ENCODE measurements around the gene CAPRIN1. TPM values are rescaled to one million over a fixed set of nuclear protein-coding genes. Genes with fewer than 3 reads are reported as not detected.
A peak's percentile ranks its signal among the peaks of the same experiment; 100 is the strongest.

CAPRIN1 gene
- total RNA-seq, result 100 to 1,000 TPM; 191 to 241 TPM

DNA sequence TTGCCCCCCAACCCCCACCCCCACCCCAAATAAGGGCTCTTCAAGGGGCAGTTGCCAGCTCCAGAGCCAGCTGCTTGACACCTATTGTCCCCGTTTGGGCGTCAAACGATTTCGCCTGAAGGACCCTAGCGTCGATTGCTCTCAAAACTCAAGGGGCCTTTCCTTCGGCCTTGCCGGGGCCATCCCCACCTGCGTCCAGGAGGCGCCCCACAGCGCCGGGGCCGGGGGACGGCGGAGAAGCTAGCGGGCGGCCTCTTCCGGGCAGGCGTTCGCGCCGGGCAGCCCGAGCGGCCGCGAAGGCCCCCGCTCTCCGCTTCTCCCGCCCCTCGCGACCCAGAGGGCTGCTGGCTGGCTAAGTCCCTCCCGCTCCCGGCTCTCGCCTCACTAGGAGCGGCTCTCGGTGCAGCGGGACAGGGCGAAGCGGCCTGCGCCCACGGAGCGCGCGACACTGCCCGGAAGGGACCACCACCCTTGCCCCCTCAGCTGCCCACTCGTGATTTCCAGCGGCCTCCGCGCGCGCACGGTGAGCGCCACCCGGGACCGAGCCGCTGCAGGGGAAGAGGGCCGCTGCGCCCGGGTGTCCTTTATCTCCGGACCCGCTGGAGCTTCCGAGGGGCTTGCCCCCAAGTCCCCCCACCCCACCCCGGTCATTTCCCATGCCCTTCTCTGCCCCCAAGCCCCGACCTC, at the start of gene CAPRIN1:
Gene CAPRIN1, plus strand, starts transcription at position 383 of the 687 bp plus-strand sequence. CDS start 690 bp downstream, outside the sequence.
- DNase-seq (ENCODE audit: low spot score in 2 of 2), result peak; percentile 86 to 88
- Mint-ChIP-seq H3K9me3 (no peaks in the 10 kb centered on the region), H3K27ac (peak within 1 kb of the TSS; percentile 97 to 99), H3K36me3 (peaks cover 17 to 20% of the 10 kb centered on the region in 2 donors)
- peak; percentile 79 to 86 for ATAC-seq

GRCh38 chr11:34002420-34002819, 49.1 kb upstream of the CAPRIN1 start:
- Mint-ChIP-seq H3K9me3 (no peaks in the 10 kb centered on the region), H3K27ac (no peak overlapping the region), H3K36me3 (no peaks in the 10 kb centered on the region)
- no peak for DNase-seq (ENCODE audit: low spot score in 2 of 2)
- ATAC-seq, result no peak

- DNase-seq (ENCODE audit: low spot score in 2 of 2) (no peak), ATAC-seq (no peak)
- no peak overlapping the region for H3K27ac Mint-ChIP-seq
- no peaks in the 10 kb centered on the region for H3K36me3 Mint-ChIP-seq
- no peaks in the 10 kb centered on the region for H3K9me3 Mint-ChIP-seq
Observed at GRCh38 chr11:34004236-34004635, 47.3 kb upstream of the CAPRIN1 start.

- ATAC-seq (no peak), DNase-seq (ENCODE audit: low spot score in 2 of 2) (no peak)
- Mint-ChIP-seq H3K9me3 (no peaks in the 10 kb centered on the region), H3K36me3 (no peaks in the 10 kb centered on the region), H3K27ac (no peak overlapping the region)
Observed at GRCh38 chr11:34006876-34007275, 44.7 kb upstream of the CAPRIN1 start.

GRCh38 chr11:34012734-34013133, 38.8 kb upstream of the CAPRIN1 start:
- H3K36me3 Mint-ChIP-seq, result no peaks in the 10 kb centered on the region
- DNase-seq (ENCODE audit: low spot score in 2 of 2) (no peak), ATAC-seq (no peak)
- H3K9me3 Mint-ChIP-seq, result no peaks in the 10 kb centered on the region
- no peak overlapping the region for H3K27ac Mint-ChIP-seq

- Mint-ChIP-seq H3K9me3 (no peaks in the 10 kb centered on the region), H3K36me3 (no peaks in the 10 kb centered on the region), H3K27ac (no peak overlapping the region)
- no peak for DNase-seq (ENCODE audit: low spot score in 2 of 2)
- ATAC-seq, result no peak
Observed at GRCh38 chr11:34013898-34014571, 37.5 kb upstream of the CAPRIN1 start.

GRCh38 chr11:34021977-34022735, 29.4 kb upstream of the CAPRIN1 start:
- Mint-ChIP-seq H3K36me3 (peaks cover 5% of the 10 kb centered on the region in 2 donors), H3K27ac (no peak overlapping the region), H3K9me3 (peaks cover 5 to 6% of the 10 kb centered on the region in 2 donors)
- DNase-seq (ENCODE audit: low spot score in 2 of 2) (no peak), ATAC-seq (no peak)

- no peak for DNase-seq (ENCODE audit: low spot score in 2 of 2)
- Mint-ChIP-seq H3K9me3 (peaks cover 5 to 6% of the 10 kb centered on the region in 2 donors), H3K36me3 (peaks cover 5% of the 10 kb centered on the region in 2 donors), H3K27ac (no peak overlapping the region)
- ATAC-seq, result no peak
Observed at GRCh38 chr11:34026432-34026831, 25.1 kb upstream of the CAPRIN1 start.

- no peak for DNase-seq (ENCODE audit: low spot score in 2 of 2)
- Mint-ChIP-seq H3K9me3 (no peaks in the 10 kb centered on the region), H3K36me3 (no peaks in the 10 kb centered on the region), H3K27ac (no peak overlapping the region)
- ATAC-seq, result no peak
Observed at GRCh38 chr11:34027516-34028408, 23.8 kb upstream of the CAPRIN1 start.

GRCh38 chr11:34028425-34028824, 23.1 kb upstream of the CAPRIN1 start:
- DNase-seq (ENCODE audit: low spot score in 2 of 2), result no peak
- ATAC-seq, result no peak
- no peak overlapping the region for H3K27ac Mint-ChIP-seq
- no peaks in the 10 kb centered on the region for H3K9me3 Mint-ChIP-seq
- H3K36me3 Mint-ChIP-seq, result no peaks in the 10 kb centered on the region

DNA sequence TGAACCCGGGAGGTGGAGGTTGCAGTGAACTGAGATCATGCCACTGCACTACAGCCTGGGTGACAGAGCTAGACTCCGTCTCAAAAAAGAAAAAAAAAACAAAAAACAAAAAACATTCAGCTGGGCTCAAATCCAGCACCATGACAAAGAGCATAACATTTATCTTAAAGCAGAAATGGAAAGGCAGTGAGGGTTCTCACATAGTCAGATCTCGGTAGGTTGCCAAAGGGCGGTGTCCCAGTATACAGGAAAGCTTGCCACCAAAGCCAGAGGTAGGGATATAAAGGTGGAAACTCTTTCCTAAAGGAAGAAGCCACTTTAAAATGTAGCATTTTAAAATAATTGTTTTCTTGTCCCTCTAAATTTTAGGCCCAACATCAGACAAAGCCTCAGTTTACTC, 22.4 kb upstream of the CAPRIN1 start:
- ATAC-seq, result no peak
- Mint-ChIP-seq H3K9me3 (no peaks in the 10 kb centered on the region), H3K27ac (no peak overlapping the region), H3K36me3 (no peaks in the 10 kb centered on the region)
- DNase-seq (ENCODE audit: low spot score in 2 of 2), result no peak

DNA sequence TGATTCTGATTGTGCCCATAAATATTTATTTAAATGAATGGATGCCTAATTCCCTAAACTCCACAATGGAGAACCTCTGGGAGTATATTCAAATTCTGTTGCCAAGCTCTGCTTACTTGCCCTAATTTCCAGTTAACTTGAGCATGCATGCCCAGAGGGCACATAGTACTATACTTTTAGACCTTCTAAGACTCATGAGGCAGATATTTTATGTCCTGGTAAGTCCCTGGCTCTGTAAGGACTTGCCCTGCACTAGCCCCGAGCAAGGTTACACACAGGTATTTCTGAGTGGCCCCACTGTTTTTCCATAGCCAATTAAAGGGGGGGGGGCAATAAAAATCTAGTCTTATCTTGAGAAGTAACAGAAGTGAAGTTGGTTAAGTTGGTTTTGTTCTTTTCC, 21.1 kb upstream of the CAPRIN1 start:
- Mint-ChIP-seq H3K9me3 (no peaks in the 10 kb centered on the region), H3K27ac (no peak overlapping the region), H3K36me3 (no peaks in the 10 kb centered on the region)
- no peak for ATAC-seq
- DNase-seq (ENCODE audit: low spot score in 2 of 2), result no peak

DNA sequence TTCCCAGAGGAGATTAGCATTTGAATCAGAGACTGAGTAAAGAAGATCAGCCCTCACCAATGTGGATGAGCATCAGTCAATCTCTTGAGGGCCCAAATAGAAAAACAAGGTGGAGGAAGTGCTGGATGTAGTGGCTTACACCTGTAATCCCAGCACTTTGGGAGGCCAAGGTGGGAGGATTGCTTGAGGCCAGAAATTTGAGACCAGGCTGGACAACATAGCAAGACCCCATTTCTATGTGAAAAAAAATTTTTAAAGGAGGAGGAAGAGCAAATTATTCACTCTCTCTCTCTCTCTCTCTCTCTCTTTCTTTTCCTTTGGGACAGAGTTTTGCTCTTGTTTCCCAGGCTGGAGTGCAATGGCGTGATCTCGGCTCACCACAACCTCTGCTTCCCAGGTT, 18.1 kb upstream of the CAPRIN1 start:
- Mint-ChIP-seq H3K36me3 (no peaks in the 10 kb centered on the region), H3K27ac (no peak overlapping the region), H3K9me3 (no peaks in the 10 kb centered on the region)
- DNase-seq (ENCODE audit: low spot score in 2 of 2) (no peak), ATAC-seq (no peak)

DNA sequence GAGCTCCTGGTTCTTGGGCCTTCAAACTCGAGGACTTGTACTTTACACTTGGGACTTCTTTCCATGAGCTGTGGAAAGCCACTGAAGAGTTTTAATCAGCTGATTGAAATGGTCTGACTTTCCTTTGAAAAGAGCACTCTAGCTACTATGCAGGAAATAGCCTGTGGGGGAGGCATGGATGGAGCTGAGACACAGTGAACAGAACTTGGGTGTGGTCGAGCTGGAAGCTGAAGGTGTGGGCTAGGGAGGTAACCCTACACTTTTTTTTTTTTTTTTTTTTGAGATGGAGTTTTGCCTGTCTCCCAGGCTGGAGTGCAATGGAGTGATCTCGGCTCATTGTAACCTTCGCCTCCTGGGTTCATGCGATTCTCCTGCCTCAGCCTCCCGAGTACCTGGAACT, 17.5 kb upstream of the CAPRIN1 start:
- DNase-seq (ENCODE audit: low spot score in 2 of 2) (no peak), ATAC-seq (no peak)
- Mint-ChIP-seq H3K27ac (no peak overlapping the region), H3K9me3 (no peaks in the 10 kb centered on the region), H3K36me3 (no peaks in the 10 kb centered on the region)

DNA sequence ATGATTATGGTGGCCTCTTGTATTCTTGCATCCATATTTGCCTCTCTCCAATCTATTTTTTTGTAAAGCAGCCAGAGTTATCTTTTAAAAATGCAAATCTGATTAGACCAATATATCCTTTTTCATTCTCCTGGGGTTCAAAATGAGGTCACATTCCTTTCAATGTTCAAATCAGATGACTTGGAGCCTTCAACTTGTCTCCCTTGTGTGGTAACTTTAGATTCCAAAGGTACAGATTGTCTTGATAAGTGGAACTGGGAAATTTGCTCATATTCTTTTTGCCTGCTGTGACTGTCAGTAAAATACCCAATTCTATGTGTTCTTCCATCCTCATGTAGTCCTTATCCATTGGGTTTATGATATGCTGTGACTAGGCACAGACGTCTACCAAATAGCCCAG, 15.1 kb upstream of the CAPRIN1 start:
- H3K36me3 Mint-ChIP-seq, result no peaks in the 10 kb centered on the region
- no peak overlapping the region for H3K27ac Mint-ChIP-seq
- DNase-seq (ENCODE audit: low spot score in 2 of 2) (no peak), ATAC-seq (no peak)
- H3K9me3 Mint-ChIP-seq, result no peaks in the 10 kb centered on the region

- no peak for ATAC-seq
- H3K9me3 Mint-ChIP-seq, result no peaks in the 10 kb centered on the region
- no peaks in the 10 kb centered on the region for H3K36me3 Mint-ChIP-seq
- no peak overlapping the region for H3K27ac Mint-ChIP-seq
- DNase-seq (ENCODE audit: low spot score in 2 of 2), result no peak
Observed at GRCh38 chr11:34037016-34037415, 14.5 kb upstream of the CAPRIN1 start.

DNA sequence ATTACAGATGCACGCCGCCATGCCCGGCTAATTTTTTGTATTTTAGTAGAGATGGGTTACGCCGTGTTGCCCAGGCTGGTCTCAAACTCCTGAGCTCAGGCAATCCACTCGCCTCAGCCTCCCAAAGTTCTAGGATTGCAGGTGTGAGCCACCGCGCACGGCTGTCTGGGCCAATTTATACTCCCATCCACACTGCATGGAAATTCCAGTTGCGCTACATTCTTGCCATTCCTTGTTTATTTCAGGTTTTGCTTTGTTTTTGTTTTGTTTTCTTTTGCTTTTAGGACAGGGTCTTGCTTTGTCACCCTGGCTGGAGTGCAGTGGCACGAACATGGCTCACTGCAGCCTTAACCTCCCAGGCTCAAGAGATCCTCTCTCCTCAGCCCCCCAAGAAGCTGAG, 11.0 kb upstream of the CAPRIN1 start:
- DNase-seq (ENCODE audit: low spot score in 2 of 2) (no peak), ATAC-seq (no peak)
- H3K9me3 Mint-ChIP-seq, result no peaks in the 10 kb centered on the region
- no peaks in the 10 kb centered on the region for H3K36me3 Mint-ChIP-seq
- no peak overlapping the region for H3K27ac Mint-ChIP-seq
